HG02571 (cell line): ENCODE results near the gene DEFB110.
A peak's percentile ranks its signal among the peaks of the same experiment; 100 is the strongest.

ENCODE experiments used
- ATAC-seq: cut with Tn5 transposase; IDR thresholded peaks from one replicate; pipeline ENCODE4 v1.9.1; 2021; ENCODE audit warnings: mild to moderate bottlenecking, moderate library complexity; ENCODE audit not compliant: unreplicated experiment

DEFB110 gene

GRCh38 chr6:50021894-50022293 lies at the start of gene DEFB110:
Gene DEFB110 (minus strand): TSS chr6:50021994. CDS start chr6:50021935, 59 bp downstream.
- no peak for ATAC-seq

GRCh38 chr6:50070101-50070500 lies 48.3 kb upstream of the DEFB110 start:
- no peak for ATAC-seq

- ATAC-seq: no peak
Measured at GRCh38 chr6:50062051-50062450, 40.3 kb upstream of the DEFB110 start.

GRCh38 chr6:50056242-50056641 lies 34.4 kb upstream of the DEFB110 start:
- no peak for ATAC-seq

- ATAC-seq: no peak
Measured at GRCh38 chr6:50049829-50050228, 28.0 kb upstream of the DEFB110 start, which contains the start of gene DEFB112. Gene DEFB112 (minus strand): TSS chr6:50049929. CDS start chr6:50049869, 60 bp downstream.

GRCh38 chr6:50047026-50047425 lies 25.2 kb upstream of the DEFB110 start:
- ATAC-seq: no peak

- ATAC-seq: no peak
Measured at GRCh38 chr6:50030777-50031562, 9.2 kb upstream of the DEFB110 start.

GRCh38 chr6:50030350-50030749 lies 8.6 kb upstream of the DEFB110 start:
- no peak for ATAC-seq

GRCh38 chr6:50025258-50025657 lies 3.5 kb upstream of the DEFB110 start:
- ATAC-seq: no peak

- ATAC-seq: no peak
Measured at GRCh38 chr6:50007819-50008218, 14.0 kb downstream of the DEFB110 start.

- no peak for ATAC-seq
Measured at GRCh38 chr6:50003139-50003538, 18.7 kb downstream of the DEFB110 start.

GRCh38 chr6:49995278-49995677 lies 26.5 kb downstream of the DEFB110 start:
- no peak for ATAC-seq

- ATAC-seq: no peak
Measured at GRCh38 chr6:49988900-49989299, 32.9 kb downstream of the DEFB110 start.

GRCh38 chr6:49987749-49988148 lies 34.0 kb downstream of the DEFB110 start:
- ATAC-seq: no peak

- ATAC-seq: no peak
Measured at GRCh38 chr6:49986551-49986950, 35.2 kb downstream of the DEFB110 start.

GRCh38 chr6:49982046-49982445 lies 39.7 kb downstream of the DEFB110 start:
- ATAC-seq: no peak

- no peak for ATAC-seq
Measured at GRCh38 chr6:49980898-49981297, 40.9 kb downstream of the DEFB110 start.

GRCh38 chr6:49979584-49979983 lies 42.2 kb downstream of the DEFB110 start:
- no peak for ATAC-seq

GRCh38 chr6:49978332-49979226 lies 43.2 kb downstream of the DEFB110 start:
- ATAC-seq: peak; percentile 61

GRCh38 chr6:49969605-49970004 lies 52.2 kb downstream of the DEFB110 start, which contains the start of gene DEFB113:
Gene DEFB113 (minus strand): TSS chr6:49969625. CDS start chr6:49969625, 0 bp downstream.
- no peak for ATAC-seq
